Fibroblast of the aortic adventitia (primary cell): ENCODE data around the gene ACTN3. TPM values are rescaled to one million over a fixed set of nuclear protein-coding genes. Genes with fewer than 3 reads are reported as not detected.
"Not testable (repeated sequence)": the region's sequence is repeated elsewhere in the genome, so short reads cannot be mapped to it uniquely, and the experiment has no call there.

ENCODE experiments used
- DNase-seq: peaks from one replicate; pipeline ENCODE4 v3.0.0-alpha.2; 2010; ENCODE audit warnings: low read depth
- H3K4me3 ChIP-seq: 2 replicates; pipeline ENCODE4 v1.5.1; 2011; ENCODE audit warnings: low read depth, mild to moderate bottlenecking, control low read depth, low read length, moderate library complexity
- CTCF ChIP-seq: IDR thresholded peaks from 2 replicates; pipeline ENCODE4 v1.5.1; 2011; ENCODE audit warnings: mild to moderate bottlenecking, low read length, control low read depth, inconsistent platforms; ENCODE audit not compliant: insufficient read depth
- total RNA-seq: library from RNA; depleted of rRNA; stranded (reverse); fragments of >200 nt; gene quantifications from 2 replicates; pipeline ENCODE4 v1.2.3, GENCODE V29; 2012; ENCODE audit warnings: low replicate concordance

Gene ACTN3
- total RNA-seq, 1 donor: not detected

- TF ChIP-seq CTCF: no peak
- DNase-seq: no peak
- H3K4me3 ChIP-seq: no peak overlapping the region
Observed at GRCh38 chr11:66604155-66604554, 57.5 kb downstream of the ACTN3 start.

GRCh38 chr11:66606608-66607007 is 59.9 kb downstream of the ACTN3 start:
- H3K4me3 ChIP-seq, DNase-seq: not testable (repeated sequence)

GRCh38 chr11:66607126-66607834 is 60.6 kb downstream of the ACTN3 start:
- DNase-seq: peak; percentile 96
- no peak for TF ChIP-seq CTCF
- H3K4me3 ChIP-seq: no peak overlapping the region

- no peak overlapping the region for H3K4me3 ChIP-seq
- DNase-seq: no peak
- no peak for TF ChIP-seq CTCF
Observed at GRCh38 chr11:66609721-66610617, 63.3 kb downstream of the ACTN3 start.

- no peak overlapping the region for H3K4me3 ChIP-seq
- no peak for TF ChIP-seq CTCF
- no peak for DNase-seq
Observed at GRCh38 chr11:66612458-66612857, 65.8 kb downstream of the ACTN3 start.

Other genes with a start within 250 kb of the ACTN3 start
- 99.1 and 193 TPM in 2 replicates for gene CD248, start 229.9 kb upstream of the ACTN3 start, total RNA-seq
- 10.1 and 45.3 TPM in 2 replicates for gene RIN1, start 210.5 kb upstream of the ACTN3 start, total RNA-seq
- gene BRMS1, start 201.8 kb upstream of the ACTN3 start, total RNA-seq: 22.6 and 38.5 TPM in 2 replicates
- 21.5 and 36.3 TPM in 2 replicates for gene B4GAT1, start 199.3 kb upstream of the ACTN3 start, total RNA-seq
- gene SLC29A2, start 175.1 kb upstream of the ACTN3 start, total RNA-seq: 0.36 TPM in 1 of 2 replicates, not detected in the other
- gene NPAS4, start 125.9 kb upstream of the ACTN3 start, total RNA-seq: 0.18 TPM in 1 of 2 replicates, not detected in the other
- gene MRPL11, start 108.1 kb upstream of the ACTN3 start, total RNA-seq: 39.4 and 40.0 TPM in 2 replicates
- gene PELI3, start 80.0 kb upstream of the ACTN3 start, total RNA-seq: 9.0 and 10.8 TPM in 2 replicates
- 19.0 and 31.7 TPM in 2 replicates for gene DPP3, start 66.5 kb upstream of the ACTN3 start, total RNA-seq
- 41.7 and 54.7 TPM in 2 replicates for gene BBS1, start 36.3 kb upstream of the ACTN3 start, total RNA-seq
- gene ZDHHC24, start 855 bp upstream of the ACTN3 start, total RNA-seq: 8.6 and 11.0 TPM in 2 replicates
- 35.0 and 47.1 TPM in 2 replicates for gene CTSF, start 21.7 kb downstream of the ACTN3 start, total RNA-seq
- 0.45 and 1.1 TPM in 2 replicates for gene CCDC87, start 46.2 kb downstream of the ACTN3 start, total RNA-seq
- 28.3 and 54.4 TPM in 2 replicates for gene CCS, start 46.3 kb downstream of the ACTN3 start, total RNA-seq
- 11.4 and 26.9 TPM in 2 replicates for gene RBM14, start 69.7 kb downstream of the ACTN3 start, total RNA-seq
- gene RBM4, start 91.8 kb downstream of the ACTN3 start, total RNA-seq: 34.5 and 73.8 TPM in 2 replicates
- 7.5 and 23.9 TPM in 2 replicates for gene RBM4B, start 131.0 kb downstream of the ACTN3 start, total RNA-seq
- gene SPTBN2, start 182.3 kb downstream of the ACTN3 start, total RNA-seq: 0.27 and 4.9 TPM in 2 replicates